ENCODE measurements around the gene CNTF. TPM values are rescaled to one million over a fixed set of nuclear protein-coding genes. Genes with fewer than 3 reads are reported as not detected.

Gene CNTF
- total and polyA plus RNA-seq, 8 donors, result 0.47 to 1.9 (median 0.77) TPM

DNA sequence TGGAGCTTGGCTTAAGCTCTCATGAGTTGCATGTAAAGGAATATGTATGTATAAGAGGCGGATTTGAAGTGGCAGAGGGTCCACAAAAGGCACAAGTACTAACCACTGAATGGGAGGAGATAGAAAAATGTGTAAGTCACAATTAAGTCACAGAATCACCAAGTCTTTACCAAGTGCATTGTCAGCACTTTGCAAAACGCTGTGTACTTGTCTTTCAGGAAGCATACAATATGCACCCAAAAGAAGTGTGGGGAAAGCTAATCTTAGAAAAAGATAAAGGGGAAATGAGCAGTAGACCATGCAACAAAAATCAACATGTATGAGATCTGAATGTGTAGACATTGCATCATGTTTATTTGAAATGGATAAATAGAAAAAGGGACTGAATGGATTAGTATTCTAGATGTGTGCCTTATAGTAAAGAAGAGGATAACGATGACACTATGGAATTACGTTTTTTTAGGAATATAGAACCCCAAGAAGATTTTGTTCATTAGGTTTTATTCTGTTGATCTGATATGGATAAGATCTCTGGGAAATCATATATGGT is 4.5 kb downstream of the CNTF start:
- TF ChIP-seq, protein P1, sequence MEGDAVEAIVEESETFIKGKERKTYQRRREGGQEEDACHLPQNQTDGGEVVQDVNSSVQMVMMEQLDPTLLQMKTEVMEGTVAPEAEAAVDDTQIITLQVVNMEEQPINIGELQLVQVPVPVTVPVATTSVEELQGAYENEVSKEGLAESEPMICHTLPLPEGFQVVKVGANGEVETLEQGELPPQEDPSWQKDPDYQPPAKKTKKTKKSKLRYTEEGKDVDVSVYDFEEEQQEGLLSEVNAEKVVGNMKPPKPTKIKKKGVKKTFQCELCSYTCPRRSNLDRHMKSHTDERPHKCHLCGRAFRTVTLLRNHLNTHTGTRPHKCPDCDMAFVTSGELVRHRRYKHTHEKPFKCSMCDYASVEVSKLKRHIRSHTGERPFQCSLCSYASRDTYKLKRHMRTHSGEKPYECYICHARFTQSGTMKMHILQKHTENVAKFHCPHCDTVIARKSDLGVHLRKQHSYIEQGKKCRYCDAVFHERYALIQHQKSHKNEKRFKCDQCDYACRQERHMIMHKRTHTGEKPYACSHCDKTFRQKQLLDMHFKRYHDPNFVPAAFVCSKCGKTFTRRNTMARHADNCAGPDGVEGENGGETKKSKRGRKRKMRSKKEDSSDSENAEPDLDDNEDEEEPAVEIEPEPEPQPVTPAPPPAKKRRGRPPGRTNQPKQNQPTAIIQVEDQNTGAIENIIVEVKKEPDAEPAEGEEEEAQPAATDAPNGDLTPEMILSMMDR (IDR thresholded peaks at IDR 0.05), result no peak
- intact Hi-C loops (cut with DNase I), result no loop called here
- DNase-seq (no peak), ATAC-seq (peak; percentile 16)
- Histone ChIP-seq H3K36me3 (peaks cover 0 to 41% of the 10 kb centered on the region in 2 donors), H3K4me1 (peaks cover 0 to 3% of the 10 kb centered on the region in 2 donors), H3K27ac (peak overlapping the region in 1 of 2 donors; percentile 42), H3K27me3 (no peaks in the 10 kb centered on the region), H3K9me3 (no peaks in the 10 kb centered on the region), H3K4me3 (no peak overlapping the region)

DNA sequence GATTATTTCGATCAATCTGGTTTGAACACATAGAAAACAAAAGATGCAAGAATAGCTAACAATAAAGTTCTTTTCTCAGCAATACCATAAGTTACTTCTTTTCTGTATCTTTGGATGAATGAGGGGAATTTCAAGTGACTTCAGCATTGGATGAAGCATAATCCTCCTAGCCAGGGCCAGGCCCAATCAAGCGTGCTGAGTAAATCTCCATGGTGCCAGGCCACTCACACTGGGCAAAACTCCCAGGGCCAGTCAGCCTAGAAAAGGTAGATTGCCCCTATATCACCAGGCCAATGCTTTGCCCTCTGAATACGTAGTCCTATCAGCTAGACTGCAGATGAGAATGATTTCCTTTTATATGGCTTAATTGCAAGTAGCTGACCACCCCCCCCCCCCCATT is 6.0 kb downstream of the CNTF start:
- peak; percentile 24 for ATAC-seq

DNA sequence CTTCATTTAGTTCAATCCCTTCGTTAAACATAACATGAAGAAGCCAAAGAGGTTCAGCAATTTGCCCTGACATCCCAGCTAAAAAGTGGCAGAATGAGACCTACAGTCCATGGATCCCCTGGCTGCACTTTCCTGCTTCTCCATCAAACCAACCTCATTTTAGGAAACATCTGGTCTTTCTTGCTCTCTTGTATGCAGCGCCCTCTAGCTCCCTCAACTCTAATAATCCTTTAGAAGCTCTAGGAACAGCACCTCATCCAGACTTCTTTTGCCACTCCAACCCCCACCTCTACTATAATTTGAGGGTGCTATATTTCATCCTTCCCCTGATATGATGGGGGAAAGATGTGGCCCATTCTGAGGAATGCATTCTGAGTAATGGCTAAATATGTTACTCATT is 7.4 kb downstream of the CNTF start:
- Histone ChIP-seq H3K27ac (no peak overlapping the region), H3K9me3 (no peaks in the 10 kb centered on the region), H3K27me3 (no peaks in the 10 kb centered on the region), H3K4me1 (peaks cover 0 to 3% of the 10 kb centered on the region in 2 donors), H3K36me3 (peaks cover 0 to 12% of the 10 kb centered on the region in 2 donors), H3K4me3 (no peak overlapping the region)
- intact Hi-C loops (cut with DNase I), result no loop called here
- ATAC-seq (peak; percentile 53), DNase-seq (peak in 1 of 4 donors; percentile 33)
- TF ChIP-seq, protein P1 (IDR thresholded peaks at IDR 0.05), result peak; percentile 27 to 43

More for the DNA sequence above, 6.0 kb downstream of the CNTF start:
- peaks cover 0 to 3% of the 10 kb centered on the region in 2 donors for H3K4me1 ChIP-seq
- no peak overlapping the region for H3K4me3 ChIP-seq
- no peak overlapping the region for H3K27ac ChIP-seq
- intact Hi-C loops (cut with DNase I), result no loop called here
- DNase-seq, result no peak
- H3K9me3 ChIP-seq, result no peaks in the 10 kb centered on the region
- TF ChIP-seq, protein P1 (IDR thresholded peaks at IDR 0.05), result no peak
- peaks cover 0 to 26% of the 10 kb centered on the region in 2 donors for H3K36me3 ChIP-seq
- no peaks in the 10 kb centered on the region for H3K27me3 ChIP-seq

DNA sequence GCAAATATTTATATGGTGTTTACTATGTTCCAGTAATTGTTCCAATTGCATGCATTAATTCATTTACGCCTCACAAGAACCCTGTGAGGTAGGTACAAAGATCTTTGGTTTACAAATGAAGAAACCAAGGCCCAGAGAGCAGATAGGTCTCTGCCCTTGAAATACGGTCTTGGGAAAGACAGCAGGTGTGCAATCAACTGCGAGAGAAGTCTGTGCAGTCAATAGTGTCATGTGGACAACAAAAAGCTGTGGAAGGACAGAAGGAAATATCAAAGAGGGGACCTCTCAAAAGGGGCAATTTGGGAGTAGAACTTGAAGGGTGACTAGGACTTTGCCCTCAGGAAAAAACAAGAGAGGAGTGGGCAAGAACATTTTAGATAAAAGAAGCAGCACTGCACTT is 8.9 kb downstream of the CNTF start:
- ATAC-seq (no peak), DNase-seq (no peak)
- Histone ChIP-seq H3K27me3 (no peaks in the 10 kb centered on the region), H3K9me3 (no peaks in the 10 kb centered on the region), H3K36me3 (no peaks in the 10 kb centered on the region), H3K4me1 (peaks cover 0 to 3% of the 10 kb centered on the region in 2 donors), H3K27ac (no peak overlapping the region), H3K4me3 (no peak overlapping the region)
- intact Hi-C loops (cut with DNase I), result no loop called here
- TF ChIP-seq, protein P1 (IDR thresholded peaks at IDR 0.05), result no peak

DNA sequence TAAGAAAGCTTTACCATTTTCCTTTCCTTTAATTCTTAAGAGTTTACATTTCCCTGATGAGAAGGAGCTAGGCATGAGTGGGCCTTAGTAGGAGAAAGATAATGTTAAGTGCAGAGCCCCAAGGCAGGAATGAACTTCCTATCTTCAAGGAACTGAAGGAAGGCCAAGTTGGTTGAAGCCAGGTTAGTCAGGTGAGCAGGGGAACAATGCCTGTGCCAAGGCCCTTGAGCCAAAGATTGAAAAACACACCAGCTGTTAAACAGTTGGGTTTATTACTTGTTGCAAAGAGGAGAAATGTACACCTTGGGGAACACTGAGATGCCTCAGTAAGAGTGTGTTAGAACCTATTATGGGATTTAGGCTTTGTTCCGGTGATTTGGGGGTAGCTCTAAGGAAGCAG is 10.0 kb downstream of the CNTF start:
- intact Hi-C loops (cut with DNase I), result no loop called here
- H3K36me3 ChIP-seq, result no peaks in the 10 kb centered on the region
- TF ChIP-seq, protein P1 (IDR thresholded peaks at IDR 0.05), result no peak
- no peaks in the 10 kb centered on the region for H3K4me1 ChIP-seq
- DNase-seq, result no peak
- no peak overlapping the region for H3K27ac ChIP-seq
- H3K9me3 ChIP-seq, result no peaks in the 10 kb centered on the region
- no peak for ATAC-seq
- H3K4me3 ChIP-seq, result no peak overlapping the region
- H3K27me3 ChIP-seq, result no peaks in the 10 kb centered on the region
